HG02981 (cell line): ENCODE measurements around the gene CASP10.
"Not testable (repeated sequence)": the region's sequence is repeated elsewhere in the genome, so short reads cannot be mapped to it uniquely, and the experiment has no call there.

Source experiments
- ATAC-seq: cut with Tn5 transposase; IDR thresholded peaks from one replicate; pipeline ENCODE4 v1.9.1; 2021; ENCODE audit warnings: mild to moderate bottlenecking, moderate library complexity; ENCODE audit not compliant: unreplicated experiment

The CASP10 gene

GRCh38 chr2:201154615-201155399 is 28.1 kb upstream of the CASP10 start:
- no peak for ATAC-seq

GRCh38 chr2:201156036-201156435 is 26.9 kb upstream of the CASP10 start:
- ATAC-seq: no peak

GRCh38 chr2:201156640-201157039 is 26.3 kb upstream of the CASP10 start:
- no peak for ATAC-seq

- ATAC-seq: peak; percentile 4
Observed at GRCh38 chr2:201157694-201158093, 25.2 kb upstream of the CASP10 start.

GRCh38 chr2:201158111-201158929 is 24.6 kb upstream of the CASP10 start:
- peak; percentile 91 for ATAC-seq

- ATAC-seq: no peak
Observed at GRCh38 chr2:201164166-201164565, 18.8 kb upstream of the CASP10 start.

GRCh38 chr2:201167546-201167945 is 15.4 kb upstream of the CASP10 start:
- no peak for ATAC-seq

GRCh38 chr2:201168496-201168895 is 14.4 kb upstream of the CASP10 start:
- ATAC-seq: not testable (repeated sequence)

GRCh38 chr2:201171259-201171814 is 11.6 kb upstream of the CASP10 start:
- ATAC-seq: no peak

GRCh38 chr2:201172279-201172678 is 10.7 kb upstream of the CASP10 start:
- no peak for ATAC-seq

- ATAC-seq: no peak
Observed at GRCh38 chr2:201174687-201175086, 8.3 kb upstream of the CASP10 start.

- ATAC-seq: no peak
Observed at GRCh38 chr2:201176081-201176481, 6.9 kb upstream of the CASP10 start.

GRCh38 chr2:201180010-201180409 is 2.9 kb upstream of the CASP10 start:
- no peak for ATAC-seq

- no peak for ATAC-seq
Observed at GRCh38 chr2:201183365-201183727, 405 bp downstream of the CASP10 start.

GRCh38 chr2:201183835-201184234 is 894 bp downstream of the CASP10 start:
- ATAC-seq: not testable (repeated sequence)

GRCh38 chr2:201184248-201184647 is 1.3 kb downstream of the CASP10 start:
- ATAC-seq: not testable (repeated sequence)

GRCh38 chr2:201185863-201186262 is 2.9 kb downstream of the CASP10 start:
- ATAC-seq: no peak

GRCh38 chr2:201186982-201187381 is 4.0 kb downstream of the CASP10 start:
- ATAC-seq: no peak

- ATAC-seq: no peak
Observed at GRCh38 chr2:201188449-201188848, 5.5 kb downstream of the CASP10 start.

- no peak for ATAC-seq
Observed at GRCh38 chr2:201191132-201191875, 8.4 kb downstream of the CASP10 start.

- peak; percentile 86 for ATAC-seq
Observed at GRCh38 chr2:201194097-201194496, 11.2 kb downstream of the CASP10 start.
